ENCODE measurements around the gene GALNTL6. TPM values are rescaled to one million over a fixed set of nuclear protein-coding genes. Genes with fewer than 3 reads are reported as not detected.

The GALNTL6 gene
- total and polyA plus RNA-seq, 2 experiments from 2014 or later = not detected

GRCh38 chr4:171919314-171919713, 106.1 kb downstream of the GALNTL6 start:
- H3K9me3 ChIP-seq (ENCODE audit: low read depth) = peaks cover 4% of the 10 kb centered on the region
- no peaks in the 10 kb centered on the region for H3K79me2 ChIP-seq (ENCODE audit: insufficient read depth)
- no peaks in the 10 kb centered on the region for H3K36me3 ChIP-seq (ENCODE audit: low read depth)
- H3K27me3 ChIP-seq (replicated peaks; ENCODE audit: insufficient read depth) = no peaks in the 10 kb centered on the region
- H3K4me1 ChIP-seq (ENCODE audit: insufficient read depth) = no peaks in the 10 kb centered on the region
- H3K4me3 ChIP-seq = no peak overlapping the region
- no peaks in the 10 kb centered on the region for H4K20me1 ChIP-seq (ENCODE audit: insufficient read depth)
- no peak overlapping the region for H3K27ac ChIP-seq
- H3F3A ChIP-seq (ENCODE audit: insufficient read depth) = no peaks in the 10 kb centered on the region
- H3K9ac ChIP-seq = no peak overlapping the region
- in situ Hi-C loops (cut with MboI) = no loop called here
- TF ChIP-seq EZH2 (IDR thresholded peaks at IDR 0.05; ENCODE audit: insufficient read depth, poor library complexity, severe bottlenecking) (no peak), EZH2phosphoT487 (IDR thresholded peaks at IDR 0.05; ENCODE audit: insufficient read depth, low read depth) (no peak)
- no peak for DNase-seq
- WGBS, 2 experiments (ENCODE audit: low coverage in 1 of 2, low lambda C conversion rate in 2 of 2, missing lambda C conversion rate in 2 of 2) = 9 to 20% methylated on average over 2 of the region's 2 CpGs
- H3K4me2 ChIP-seq (ENCODE audit: unreplicated experiment) = no peak overlapping the region
- H2AFZ ChIP-seq = no peak overlapping the region
- H3K9me2 ChIP-seq (ENCODE audit: insufficient read depth) = no peaks in the 10 kb centered on the region

- no peaks in the 10 kb centered on the region for H3F3A ChIP-seq (ENCODE audit: insufficient read depth)
- no peak overlapping the region for H3K4me3 ChIP-seq
- H3K9me2 ChIP-seq (ENCODE audit: insufficient read depth) = no peaks in the 10 kb centered on the region
- no peak overlapping the region for H3K9ac ChIP-seq
- in situ Hi-C loops (cut with MboI) = no loop called here
- H2AFZ ChIP-seq = no peak overlapping the region
- no peak overlapping the region for H3K27ac ChIP-seq
- H3K4me2 ChIP-seq (ENCODE audit: unreplicated experiment) = no peak overlapping the region
- no peaks in the 10 kb centered on the region for H3K4me1 ChIP-seq (ENCODE audit: insufficient read depth)
- H3K9me3 ChIP-seq (ENCODE audit: low read depth) = peaks cover 4% of the 10 kb centered on the region
- no peak for TF ChIP-seq EZH2 (IDR thresholded peaks at IDR 0.05; ENCODE audit: insufficient read depth, poor library complexity, severe bottlenecking)
- no peak for TF ChIP-seq EZH2phosphoT487 (IDR thresholded peaks at IDR 0.05; ENCODE audit: insufficient read depth, low read depth)
- H3K79me2 ChIP-seq (ENCODE audit: insufficient read depth) = no peaks in the 10 kb centered on the region
- no peaks in the 10 kb centered on the region for H4K20me1 ChIP-seq (ENCODE audit: insufficient read depth)
- H3K36me3 ChIP-seq (ENCODE audit: low read depth) = no peaks in the 10 kb centered on the region
- DNase-seq = no peak
- H3K27me3 ChIP-seq (replicated peaks; ENCODE audit: insufficient read depth) = no peaks in the 10 kb centered on the region
- 21 to 22% methylated on average over 3 of the region's 3 CpGs for WGBS, 2 experiments (ENCODE audit: low coverage in 1 of 2, low lambda C conversion rate in 2 of 2, missing lambda C conversion rate in 2 of 2)
Observed at GRCh38 chr4:171920901-171921300, 107.7 kb downstream of the GALNTL6 start.

- TF ChIP-seq EZH2phosphoT487 (IDR thresholded peaks at IDR 0.05; ENCODE audit: insufficient read depth, low read depth) = no peak
- TF ChIP-seq EZH2 (IDR thresholded peaks at IDR 0.05; ENCODE audit: insufficient read depth, poor library complexity, severe bottlenecking) = no peak
- Histone ChIP-seq H3K9ac (no peak overlapping the region), H3K79me2 (ENCODE audit: insufficient read depth) (no peaks in the 10 kb centered on the region), H3K9me3 (ENCODE audit: low read depth) (no peaks in the 10 kb centered on the region), H4K20me1 (ENCODE audit: insufficient read depth) (no peaks in the 10 kb centered on the region), H3K27ac (no peak overlapping the region), H3K27me3 (replicated peaks; ENCODE audit: insufficient read depth) (no peaks in the 10 kb centered on the region), H3F3A (ENCODE audit: insufficient read depth) (no peaks in the 10 kb centered on the region), H3K4me2 (ENCODE audit: unreplicated experiment) (no peak overlapping the region), H3K4me3 (no peak overlapping the region), H3K4me1 (ENCODE audit: insufficient read depth) (no peaks in the 10 kb centered on the region), H3K9me2 (ENCODE audit: insufficient read depth) (no peaks in the 10 kb centered on the region), H2AFZ (no peak overlapping the region), H3K36me3 (ENCODE audit: low read depth) (no peaks in the 10 kb centered on the region)
- 4% methylated on average over 5 of the region's 5 CpGs for WGBS, 2 experiments (ENCODE audit: low coverage in 1 of 2, low lambda C conversion rate in 2 of 2, missing lambda C conversion rate in 2 of 2)
- in situ Hi-C loops (cut with MboI) = no loop called here
- no peak for DNase-seq
Observed at GRCh38 chr4:171924746-171925376, 111.7 kb downstream of the GALNTL6 start.

GRCh38 chr4:171928336-171928735, 115.1 kb downstream of the GALNTL6 start:
- Histone ChIP-seq H3K79me2 (ENCODE audit: insufficient read depth) (no peaks in the 10 kb centered on the region), H3K9me2 (ENCODE audit: insufficient read depth) (no peaks in the 10 kb centered on the region), H3K4me1 (ENCODE audit: insufficient read depth) (no peaks in the 10 kb centered on the region), H3K4me2 (ENCODE audit: unreplicated experiment) (no peak overlapping the region), H3K9me3 (ENCODE audit: low read depth) (no peaks in the 10 kb centered on the region), H3K27me3 (replicated peaks; ENCODE audit: insufficient read depth) (no peaks in the 10 kb centered on the region), H2AFZ (no peak overlapping the region), H3F3A (ENCODE audit: insufficient read depth) (no peaks in the 10 kb centered on the region), H3K27ac (no peak overlapping the region), H3K4me3 (no peak overlapping the region), H3K36me3 (ENCODE audit: low read depth) (no peaks in the 10 kb centered on the region), H4K20me1 (ENCODE audit: insufficient read depth) (no peaks in the 10 kb centered on the region), H3K9ac (no peak overlapping the region)
- in situ Hi-C loops (cut with MboI) = no loop called here
- TF ChIP-seq EZH2phosphoT487 (IDR thresholded peaks at IDR 0.05; ENCODE audit: insufficient read depth, low read depth) = no peak
- 17 to 23% methylated on average over 4 of the region's 4 CpGs for WGBS, 2 experiments (ENCODE audit: low coverage in 1 of 2, low lambda C conversion rate in 2 of 2, missing lambda C conversion rate in 2 of 2)
- DNase-seq = no peak

GRCh38 chr4:171929477-171929876, 116.3 kb downstream of the GALNTL6 start:
- WGBS, 2 experiments (ENCODE audit: low coverage in 1 of 2, low lambda C conversion rate in 2 of 2, missing lambda C conversion rate in 2 of 2) = 26 to 38% methylated on average over 8 to 11 of the region's 11 CpGs
- H3F3A ChIP-seq (ENCODE audit: insufficient read depth) = no peaks in the 10 kb centered on the region
- no peak overlapping the region for H2AFZ ChIP-seq
- TF ChIP-seq EZH2 (IDR thresholded peaks at IDR 0.05; ENCODE audit: insufficient read depth, poor library complexity, severe bottlenecking) = no peak
- no peak for TF ChIP-seq EZH2phosphoT487 (IDR thresholded peaks at IDR 0.05; ENCODE audit: insufficient read depth, low read depth)
- H3K9ac ChIP-seq = no peak overlapping the region
- no peak overlapping the region for H3K4me3 ChIP-seq
- H3K4me1 ChIP-seq (ENCODE audit: insufficient read depth) = no peaks in the 10 kb centered on the region
- H3K9me3 ChIP-seq (ENCODE audit: low read depth) = no peaks in the 10 kb centered on the region
- in situ Hi-C loops (cut with MboI) = no loop called here
- no peak overlapping the region for H3K27ac ChIP-seq
- H3K4me2 ChIP-seq (ENCODE audit: unreplicated experiment) = no peak overlapping the region
- no peaks in the 10 kb centered on the region for H3K79me2 ChIP-seq (ENCODE audit: insufficient read depth)
- no peaks in the 10 kb centered on the region for H3K36me3 ChIP-seq (ENCODE audit: low read depth)
- no peaks in the 10 kb centered on the region for H3K9me2 ChIP-seq (ENCODE audit: insufficient read depth)
- H3K27me3 ChIP-seq (replicated peaks; ENCODE audit: insufficient read depth) = no peaks in the 10 kb centered on the region
- DNase-seq = no peak
- H4K20me1 ChIP-seq (ENCODE audit: insufficient read depth) = no peaks in the 10 kb centered on the region
